K562 (cell line): Measurements from ENCODE around the gene AP3B2. TPM values are rescaled to one million over a fixed set of nuclear protein-coding genes. Genes with fewer than 3 reads are reported as not detected.

Experiments used
- AFF1 ChIP-seq, 2 experiments: fragments of 450-650 bp; IDR thresholded peaks; 2 replicates each; pipeline ENCODE4 v1.6.1; 2018; ENCODE audit warnings: mild to moderate bottlenecking in 2 of 2, low read depth in 1 of 2; ENCODE audit not compliant: partially characterized antibody in 2 of 2
- BCLAF1 ChIP-seq, 2 experiments: fragments of 450-650 bp in 1 of 2; IDR thresholded peaks; 2 replicates each; pipeline ENCODE4 v1.6.1; 2011 to 2017; ENCODE audit warnings: low read depth in 2 of 2, antibody characterized with exemption in 1 of 2, borderline replicate concordance in 1 of 2, low read length in 1 of 2, mild to moderate bottlenecking in 1 of 2, mixed read lengths in 1 of 2; ENCODE audit not compliant: control insufficient read depth in 1 of 2
- CEBPZ ChIP-seq: fragments of 150-350 bp; IDR thresholded peaks from 2 replicates; pipeline ENCODE4 v1.6.1; 2014; ENCODE audit warnings: low read depth, mild to moderate bottlenecking, low read length, borderline replicate concordance
- MEIS2 ChIP-seq: fragments of 450-650 bp; IDR thresholded peaks from 2 replicates; pipeline ENCODE4 v1.6.1; 2014; ENCODE audit warnings: mild to moderate bottlenecking; ENCODE audit not compliant: partially characterized antibody
- PRDM10 ChIP-seq: fragments of 450-650 bp; IDR thresholded peaks from 2 replicates; pipeline ENCODE4 v1.6.1; 2018; ENCODE audit not compliant: partially characterized antibody
- SREBF2 ChIP-seq: sonication (generic); formaldehyde crosslinking; IDR thresholded peaks from 2 replicates; pipeline ENCODE4 v1.4.0; 2020; ENCODE audit warnings: mild to moderate bottlenecking, missing genetic modification reagents
- TCFL5 ChIP-seq: fragments of 250-450 bp; sonication (Bioruptor Pico); conservative IDR thresholded peaks from 2 replicates; pipeline ENCODE4 v1.6.1; 2021; ENCODE audit warnings: mild to moderate bottlenecking, moderate library complexity, matching md5 sums
- WHSC1 ChIP-seq: IDR thresholded peaks from one replicate; pipeline ENCODE4 v1.6.1; 2012; ENCODE audit warnings: low read length, control low read depth, inconsistent platforms
- ZKSCAN8 ChIP-seq: fragments of 200-800 bp; sonication (Bioruptor generic); IDR thresholded peaks from 2 replicates; pipeline ENCODE4 v1.6.1; 2016; ENCODE audit warnings: missing genetic modification characterization, missing compliant biosample characterization
- ZNF740 ChIP-seq, 3 experiments: fragments of 200-800 bp in 1 of 3; sonication (Bioruptor generic) in 1 of 3; sonication (generic) in 1 of 3; formaldehyde crosslinking in 1 of 3; IDR thresholded peaks; 2 replicates each; pipeline versions ENCODE4 v1.6.1 to v1.8.0; 2016 to 2022; ENCODE audit warnings: mild to moderate bottlenecking in 2 of 3, missing compliant biosample characterization in 2 of 3, missing genetic modification characterization in 2 of 3, missing genetic modification reagents in 1 of 3
- polyA plus RNA-seq, 8 experiments: library from polyadenylated mRNA; depleted of rRNA in 4 of 8; stranded (reverse) in 5 of 8; unstranded in 3 of 8; fragments of >200 nt; fragmentation: Nextera tagmentation in 2 of 8; fragmentation: Illumina TruSeq in 1 of 8; extraction: Ambion mirVana in 2 of 8; extraction: Trizol in 1 of 8; gene quantifications; 2 replicates each; pipeline versions ENCODE4 v1.2.1 to v1.2.3, GENCODE V29; 2011 to 2014; ENCODE audit warnings: inconsistent platforms in 1 of 8, missing spikeins in 1 of 8
- total RNA-seq, 7 experiments: library from RNA; depleted of rRNA in 6 of 7; stranded (reverse); fragments of >200 nt in 6 of 7; fragmentation: Illumina TruSeq in 2 of 7; extraction: Trizol in 2 of 7; gene quantifications; 2 replicates each; pipeline versions ENCODE4 v1.2.1 to v1.2.3, GENCODE V29; 2011 to 2021; ENCODE audit warnings: low replicate concordance in 1 of 7

AP3B2 gene
- total and polyA plus RNA-seq, 9 of the 15 experiments (the other 6 are each of a cell fraction or from before 2014, with no cell fraction given) = 0.03 to 0.15 (median 0.10) TPM; not detected in 2

GRCh38 chr15:82663186-82663600 lies 46.5 kb downstream of the AP3B2 start (continued):
- no peak for TF ChIP-seq CEBPZ
- no peak for TF ChIP-seq WHSC1
- peak in 1 of 2 experiments; percentile 97 for TF ChIP-seq AFF1 (IDR thresholded peaks at IDR 0.05; ENCODE audit: low read depth in 1 of 2, partially characterized antibody in 2 of 2)
- TF ChIP-seq PRDM10 = no peak
- TF ChIP-seq ZNF740 (CRISPR knock-in tag; IDR thresholded peaks at IDR 0.05) = no peak
- no peak for TF ChIP-seq ZNF740 (tag; IDR thresholded peaks at IDR 0.05)
- TF ChIP-seq TCFL5 = no peak
- no peak for TF ChIP-seq ZKSCAN8
- no peak for TF ChIP-seq SREBF2 (CRISPR knock-in tag)
- TF ChIP-seq MEIS2 = no peak
- TF ChIP-seq BCLAF1 (IDR thresholded peaks at IDR 0.05; ENCODE audit: borderline replicate concordance in 1 of 2, control insufficient read depth in 1 of 2, low read depth in 2 of 2, low read length in 1 of 2) = no peak
